Gastrocnemius medialis (tissue), 4 donors: ENCODE measurements around the gene HDAC6.

Experiments used
- CTCF ChIP-seq, 5 experiments: fragments of 450-650 bp in 3 of 5; fragments of 200-600 bp in 2 of 5; sonication (generic) in 2 of 5; IDR thresholded peaks in 4 of 5; conservative IDR thresholded peaks in 1 of 5; 1 replicate in 4 of 5; 2 replicates in 1 of 5; pipeline ENCODE4 v1.5.1; 2016 to 2019; ENCODE audit warnings: antibody characterized with exemption in 5 of 5, mild to moderate bottlenecking in 3 of 5, moderate library complexity in 3 of 5
- POLR2A ChIP-seq, 2 donors: fragments of 450-650 bp; IDR thresholded peaks; one replicate each; pipeline ENCODE4 v1.6.1; 2017; ENCODE audit warnings: antibody characterized with exemption in 2 of 2, mild to moderate bottlenecking in 2 of 2, moderate library complexity in 2 of 2

GRCh38 chrX:48794911-48795515, 6.9 kb upstream of the HDAC6 start:
- TF ChIP-seq CTCF (IDR thresholded peaks at IDR 0.05 in 4 of 5, conservative IDR thresholded peaks at IDR 0.05 in 1 of 5) (no peak), POLR2A (IDR thresholded peaks at IDR 0.05) (no peak)
